Dermis blood vessel endothelial cell (primary cell): ENCODE results near the gene FAM234B. TPM values are rescaled to one million over a fixed set of nuclear protein-coding genes. Genes with fewer than 3 reads are reported as not detected.

Source experiments
- DNase-seq: peaks from one replicate; pipeline ENCODE4 v3.0.0; 2010
- total RNA-seq: library from RNA; depleted of rRNA; stranded (reverse); fragments of >200 nt; gene quantifications from 2 replicates; pipeline ENCODE4 v1.2.3, GENCODE V29; 2014

The FAM234B gene, protein sequence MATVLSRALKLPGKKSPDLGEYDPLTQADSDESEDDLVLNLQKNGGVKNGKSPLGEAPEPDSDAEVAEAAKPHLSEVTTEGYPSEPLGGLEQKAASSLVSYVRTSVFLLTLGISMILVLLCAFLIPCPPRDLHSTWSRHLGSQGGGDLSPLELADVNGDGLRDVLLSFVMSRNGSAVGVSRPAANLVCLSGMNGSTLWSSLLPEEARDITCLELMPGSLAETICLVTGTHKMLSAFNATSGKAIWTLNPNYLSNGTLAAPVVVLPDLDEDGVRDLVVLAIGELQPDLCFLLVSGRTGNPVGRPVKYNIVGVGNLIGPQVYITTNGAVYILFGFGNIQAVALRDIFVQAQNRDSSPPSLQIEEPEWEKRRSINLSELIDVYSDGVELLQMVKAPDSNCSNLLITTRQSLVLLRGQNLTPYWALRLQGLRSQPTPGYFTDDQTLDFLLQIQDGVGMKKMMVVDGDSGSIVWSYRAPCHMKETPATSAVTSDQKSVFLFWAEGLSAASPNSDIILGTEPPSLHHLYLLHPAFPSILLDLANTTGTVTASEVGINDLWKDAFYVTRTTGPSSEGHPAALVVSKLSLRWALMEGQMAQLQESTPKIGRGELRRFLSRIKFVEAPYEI
- 12.2 and 13.3 TPM in 2 replicates for total RNA-seq

GRCh38 chr12:13044002-13044905 lies at the start of gene FAM234B:
Gene FAM234B (plus strand): TSS chr12:13044381. CDS start chr12:13044404, 23 bp downstream.
- DNase-seq: peak; percentile 79

GRCh38 chr12:12995088-12995487 lies 49.1 kb upstream of the FAM234B start:
- no peak for DNase-seq

GRCh38 chr12:12996209-12996608 lies 48.0 kb upstream of the FAM234B start:
- DNase-seq: no peak

DNA sequence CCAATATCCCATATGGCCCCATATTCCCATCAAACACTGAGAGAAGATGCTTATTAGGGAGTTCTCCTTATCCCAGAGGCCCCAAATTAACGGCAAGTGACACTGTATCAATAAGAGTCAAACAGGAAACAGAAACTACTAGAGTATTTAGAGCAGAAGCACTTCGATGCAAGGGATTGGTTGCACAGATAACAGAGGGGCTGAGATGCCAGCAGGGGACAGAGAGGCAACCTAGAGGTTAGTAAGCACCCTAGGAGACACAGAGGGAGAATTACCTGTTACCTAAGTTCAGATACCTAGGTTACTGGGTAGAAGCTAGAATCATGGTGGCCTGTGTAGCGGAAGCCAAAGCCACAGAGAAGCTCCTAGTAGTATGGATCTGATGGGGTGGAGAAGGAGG lies 47.0 kb upstream of the FAM234B start:
- no peak for DNase-seq

DNA sequence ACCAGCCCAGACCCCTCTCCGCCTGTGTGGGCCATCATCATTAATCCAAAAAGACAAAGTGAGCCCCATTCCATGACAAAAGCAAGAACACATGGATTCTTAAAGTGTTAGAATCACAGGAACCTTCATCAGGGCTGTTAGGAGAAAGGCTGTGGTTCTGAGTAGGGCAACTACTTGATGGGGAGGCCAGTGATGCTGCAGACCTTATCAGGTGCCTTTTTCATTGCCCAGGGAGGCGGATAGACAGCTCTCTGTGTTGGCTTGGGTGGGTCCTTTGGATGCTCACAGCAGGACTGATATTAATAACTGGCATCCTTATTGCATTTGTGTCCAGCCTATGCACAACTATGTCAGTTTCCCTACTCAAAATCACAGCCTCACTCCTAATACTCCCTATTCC lies 46.4 kb upstream of the FAM234B start:
- DNase-seq: no peak

DNA sequence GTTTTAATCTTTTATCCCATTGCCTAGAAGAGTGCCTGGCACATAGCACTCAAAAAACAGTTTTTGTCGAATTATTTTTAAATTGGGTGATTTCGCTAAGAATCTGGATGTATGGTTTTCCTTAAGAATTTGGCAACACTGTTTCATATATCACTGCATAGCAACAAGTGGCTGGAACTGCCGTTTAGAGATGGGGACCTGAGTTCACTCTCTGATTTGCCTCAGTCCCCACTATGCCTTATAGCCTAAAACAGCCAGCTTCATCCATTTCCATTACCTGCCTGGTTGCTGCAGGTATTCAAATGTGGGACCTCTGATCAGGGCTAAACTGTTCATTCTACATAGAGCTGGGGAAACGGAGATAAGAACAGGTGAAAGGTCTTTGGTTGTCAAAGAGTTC lies 45.9 kb upstream of the FAM234B start:
- DNase-seq: no peak

DNA sequence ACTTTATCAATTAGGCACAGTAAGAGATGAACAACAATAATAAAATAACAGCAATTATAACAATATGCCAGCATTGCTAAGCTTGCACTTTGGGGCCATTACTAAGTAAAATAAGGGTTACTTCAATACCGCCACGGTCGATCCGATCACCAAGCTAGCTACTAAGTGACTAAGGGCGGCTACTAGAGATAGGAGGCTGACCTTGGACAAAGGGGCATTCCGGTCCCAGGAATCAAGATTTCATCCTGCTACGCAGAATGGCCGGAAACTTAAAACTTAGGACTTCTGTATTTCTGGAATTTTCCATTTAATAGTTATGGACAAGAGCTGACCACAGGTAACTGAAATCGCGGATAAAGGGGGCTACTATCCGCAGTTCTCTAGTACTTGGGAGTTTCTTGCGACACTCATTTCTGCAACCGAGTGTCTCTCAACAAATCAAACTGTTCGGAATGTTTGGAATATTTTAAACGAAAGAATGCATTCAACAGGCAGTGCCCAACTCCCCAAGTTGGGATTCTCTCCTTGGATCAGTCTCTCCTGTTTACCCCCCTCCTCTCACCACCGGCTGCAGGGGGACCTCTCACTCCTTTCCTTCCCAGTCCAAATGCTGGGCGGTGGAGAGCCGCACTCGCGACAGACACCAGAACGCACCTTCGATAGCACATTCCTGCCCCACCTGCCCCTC lies 44.8 kb upstream of the FAM234B start:
- DNase-seq: peak; percentile 32

DNA sequence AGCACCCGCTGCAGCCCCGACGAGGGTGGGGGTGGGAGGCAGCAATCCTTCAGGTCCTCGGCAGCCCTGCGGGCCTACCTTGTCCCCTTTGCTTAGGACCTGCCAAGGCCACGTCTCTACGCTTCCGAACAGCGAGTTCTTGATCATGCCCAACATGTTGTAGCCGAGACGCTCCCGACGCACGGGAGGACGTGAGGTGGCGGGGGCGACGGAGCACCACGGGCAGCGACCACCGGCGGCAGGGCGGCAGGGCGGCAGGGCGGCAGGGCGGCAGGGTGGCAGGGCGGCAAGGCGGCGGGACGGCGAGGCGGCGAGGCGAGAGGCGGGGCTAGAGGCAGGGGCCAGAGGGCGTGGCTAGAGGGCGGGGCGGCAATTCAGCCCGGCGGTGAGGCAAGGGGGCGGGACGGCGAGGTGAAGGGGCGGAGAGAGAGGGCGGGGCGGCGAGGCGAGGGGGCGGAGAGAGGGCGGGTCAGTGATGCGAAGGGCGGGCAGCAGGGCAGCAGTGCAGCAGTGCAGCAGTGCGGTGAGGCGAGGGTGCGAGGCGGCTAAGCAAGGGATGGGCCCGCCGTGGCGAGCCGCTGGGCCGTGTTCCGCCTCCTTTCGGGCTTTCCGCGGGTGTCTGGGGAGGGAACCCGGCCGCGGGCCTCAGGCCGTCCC lies 44.1 kb upstream of the FAM234B start, which contains the start of gene HEBP1:
TSS of gene HEBP1 (minus strand) at position 307 of the 657 bp plus-strand sequence. CDS start at position 156, 151 bp downstream.
- peak; percentile 96 for DNase-seq

GRCh38 chr12:13000616-13000924 lies 43.6 kb upstream of the FAM234B start:
- DNase-seq: peak; percentile 43

DNA sequence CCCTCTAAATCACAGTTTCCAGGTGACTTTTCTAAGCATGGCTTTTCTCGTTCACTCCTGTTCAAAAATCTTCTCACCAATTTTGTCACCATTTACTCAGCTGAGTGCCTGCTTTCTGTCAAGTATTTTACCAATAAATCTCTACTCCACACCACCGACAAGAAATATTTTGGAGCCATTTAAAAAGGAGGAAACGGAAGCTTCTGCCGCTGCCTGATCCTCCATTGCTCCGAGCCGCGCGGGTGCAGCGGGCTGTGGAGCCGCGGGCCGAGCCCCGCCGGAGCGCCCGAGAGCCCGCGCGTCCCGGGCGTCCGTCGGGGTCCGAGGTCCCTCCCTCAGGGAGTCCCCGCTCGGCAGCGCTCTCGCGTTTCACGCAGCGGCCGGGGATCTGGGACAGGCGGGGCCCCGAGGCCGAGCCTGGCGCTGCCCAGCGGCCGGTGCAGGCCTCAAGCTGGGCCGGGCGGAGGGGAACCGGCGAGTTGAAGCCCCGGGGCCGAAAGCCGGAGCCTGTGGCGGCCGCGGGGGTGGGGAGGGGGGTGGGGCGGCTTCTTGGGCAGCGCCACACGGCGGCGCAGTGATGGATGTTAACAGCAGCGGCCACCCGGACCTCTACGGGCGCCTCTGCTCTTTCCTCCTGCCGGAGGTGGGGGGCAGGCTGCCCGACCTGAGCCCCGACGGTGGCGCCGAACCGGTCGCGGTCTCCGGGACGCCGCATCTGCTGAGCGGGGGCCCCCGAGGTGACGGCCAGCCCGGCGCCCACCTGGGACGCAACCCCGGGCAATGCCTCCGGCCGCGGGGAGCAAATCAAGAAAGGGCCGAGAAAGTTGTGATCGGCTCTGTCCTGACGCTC lies 43.0 kb upstream of the FAM234B start:
- DNase-seq: peak; percentile 74

- DNase-seq: no peak
Observed at GRCh38 chr12:13001775-13002040, 42.5 kb upstream of the FAM234B start.

GRCh38 chr12:13002301-13003097 lies 41.7 kb upstream of the FAM234B start:
- no peak for DNase-seq

GRCh38 chr12:13004361-13004760 lies 39.8 kb upstream of the FAM234B start:
- DNase-seq: no peak

DNA sequence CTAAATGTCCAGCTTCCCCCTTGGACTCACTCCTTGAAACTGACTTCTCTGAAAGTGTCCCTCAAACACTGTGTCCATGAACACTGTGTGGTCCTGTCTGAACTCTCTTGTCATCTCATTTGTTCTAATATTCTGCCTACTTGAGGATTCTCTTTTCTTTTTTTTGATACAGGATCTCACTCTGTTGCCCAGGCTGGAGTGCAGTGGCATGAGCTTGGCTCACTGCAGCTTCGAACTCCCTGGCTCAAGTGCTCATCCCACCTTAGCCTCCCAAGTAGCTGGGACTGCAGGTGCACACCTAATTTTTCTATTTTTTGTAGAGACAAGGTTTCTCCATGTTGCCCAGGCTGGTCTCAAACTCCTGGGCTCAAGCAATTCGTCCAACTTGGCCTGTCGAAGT lies 39.2 kb upstream of the FAM234B start:
- no peak for DNase-seq

GRCh38 chr12:13005649-13006048 lies 38.5 kb upstream of the FAM234B start:
- DNase-seq: no peak

- no peak for DNase-seq
Observed at GRCh38 chr12:13007496-13008233, 36.5 kb upstream of the FAM234B start.

DNA sequence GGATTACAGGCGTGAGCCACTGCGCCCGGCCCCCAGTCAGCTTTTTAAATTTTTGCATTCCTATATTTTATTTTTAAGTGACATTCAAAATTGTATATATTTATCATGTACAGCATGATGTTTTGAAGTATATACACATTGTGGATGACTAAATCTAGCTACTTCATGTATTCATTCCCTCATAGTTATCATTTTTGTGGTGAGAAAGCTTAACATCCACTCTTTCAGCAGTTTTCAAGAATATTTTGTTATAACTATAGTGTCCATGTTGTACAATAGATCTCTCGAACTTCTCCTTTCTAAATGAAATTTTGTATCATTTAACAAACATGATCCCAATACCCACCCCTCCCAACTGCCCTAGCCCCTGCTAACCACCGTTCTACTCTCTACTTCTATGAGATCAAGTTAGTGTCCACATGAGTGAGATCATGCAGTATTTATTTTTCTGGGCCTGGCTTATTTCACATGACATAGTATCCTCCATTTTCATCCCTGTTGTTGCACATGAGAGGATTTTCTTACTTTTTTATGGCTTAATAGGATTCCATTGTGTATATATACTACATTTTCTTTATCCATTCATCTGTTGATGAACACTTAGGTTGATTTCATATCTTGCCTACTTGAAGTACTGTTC lies 35.3 kb upstream of the FAM234B start:
- DNase-seq: no peak

DNA sequence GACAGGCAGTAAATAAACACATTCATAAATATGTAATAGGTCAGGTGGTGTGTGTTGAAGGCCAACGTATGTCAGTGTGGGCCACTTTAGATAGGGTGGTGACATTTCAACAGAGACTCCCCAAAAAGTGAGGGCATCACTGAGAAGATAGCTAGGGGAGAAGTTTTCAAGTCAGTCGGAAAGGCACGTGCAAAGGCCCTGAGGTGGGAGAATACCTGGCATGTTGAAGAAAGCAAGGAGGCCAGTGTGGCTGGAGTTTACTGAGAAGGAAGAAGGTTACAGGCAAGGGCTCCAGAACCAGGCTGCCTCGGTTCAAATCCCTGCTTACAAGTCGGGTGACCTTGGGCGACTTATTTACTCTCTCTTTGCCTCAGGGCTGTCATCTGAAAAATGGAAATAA lies 33.1 kb upstream of the FAM234B start:
- DNase-seq: no peak

GRCh38 chr12:13022851-13023271 lies 21.3 kb upstream of the FAM234B start:
- DNase-seq: no peak
